AG09319 (cell line): ENCODE results near the gene ASPDH.

Experiments used
- DNase-seq: peaks from one replicate; pipeline ENCODE4 v3.0.0-alpha.2; 2010; ENCODE audit warnings: low read depth; ENCODE audit errors: extremely low read depth
- TF ChIP-seq, protein P1 (sequence below): IDR thresholded peaks from 2 replicates; pipeline ENCODE4 v1.5.1; 2011; ENCODE audit warnings: low read depth, mild to moderate bottlenecking, inconsistent platforms, low read length, moderate library complexity

The ASPDH gene

DNA sequence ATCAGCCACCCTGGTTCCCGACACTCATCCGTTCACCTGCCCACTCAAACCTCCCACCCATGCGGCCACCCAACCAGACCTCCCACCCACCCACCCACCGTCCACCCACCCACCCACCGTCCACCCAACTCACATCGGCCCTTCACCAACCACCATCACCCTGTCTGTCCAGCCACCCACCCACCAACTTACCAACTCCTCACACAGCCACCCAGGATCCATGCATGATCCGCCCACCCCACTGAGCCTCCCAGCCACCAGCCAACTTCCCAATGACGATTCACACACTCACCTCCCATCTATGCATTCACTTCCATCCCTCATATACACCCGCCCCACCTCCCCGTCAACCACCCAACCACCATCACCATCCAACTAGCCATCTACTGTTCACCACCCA lies 7.0 kb downstream of the ASPDH start:
- no peak for DNase-seq
- TF ChIP-seq, protein P1, sequence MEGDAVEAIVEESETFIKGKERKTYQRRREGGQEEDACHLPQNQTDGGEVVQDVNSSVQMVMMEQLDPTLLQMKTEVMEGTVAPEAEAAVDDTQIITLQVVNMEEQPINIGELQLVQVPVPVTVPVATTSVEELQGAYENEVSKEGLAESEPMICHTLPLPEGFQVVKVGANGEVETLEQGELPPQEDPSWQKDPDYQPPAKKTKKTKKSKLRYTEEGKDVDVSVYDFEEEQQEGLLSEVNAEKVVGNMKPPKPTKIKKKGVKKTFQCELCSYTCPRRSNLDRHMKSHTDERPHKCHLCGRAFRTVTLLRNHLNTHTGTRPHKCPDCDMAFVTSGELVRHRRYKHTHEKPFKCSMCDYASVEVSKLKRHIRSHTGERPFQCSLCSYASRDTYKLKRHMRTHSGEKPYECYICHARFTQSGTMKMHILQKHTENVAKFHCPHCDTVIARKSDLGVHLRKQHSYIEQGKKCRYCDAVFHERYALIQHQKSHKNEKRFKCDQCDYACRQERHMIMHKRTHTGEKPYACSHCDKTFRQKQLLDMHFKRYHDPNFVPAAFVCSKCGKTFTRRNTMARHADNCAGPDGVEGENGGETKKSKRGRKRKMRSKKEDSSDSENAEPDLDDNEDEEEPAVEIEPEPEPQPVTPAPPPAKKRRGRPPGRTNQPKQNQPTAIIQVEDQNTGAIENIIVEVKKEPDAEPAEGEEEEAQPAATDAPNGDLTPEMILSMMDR, result no peak

DNA sequence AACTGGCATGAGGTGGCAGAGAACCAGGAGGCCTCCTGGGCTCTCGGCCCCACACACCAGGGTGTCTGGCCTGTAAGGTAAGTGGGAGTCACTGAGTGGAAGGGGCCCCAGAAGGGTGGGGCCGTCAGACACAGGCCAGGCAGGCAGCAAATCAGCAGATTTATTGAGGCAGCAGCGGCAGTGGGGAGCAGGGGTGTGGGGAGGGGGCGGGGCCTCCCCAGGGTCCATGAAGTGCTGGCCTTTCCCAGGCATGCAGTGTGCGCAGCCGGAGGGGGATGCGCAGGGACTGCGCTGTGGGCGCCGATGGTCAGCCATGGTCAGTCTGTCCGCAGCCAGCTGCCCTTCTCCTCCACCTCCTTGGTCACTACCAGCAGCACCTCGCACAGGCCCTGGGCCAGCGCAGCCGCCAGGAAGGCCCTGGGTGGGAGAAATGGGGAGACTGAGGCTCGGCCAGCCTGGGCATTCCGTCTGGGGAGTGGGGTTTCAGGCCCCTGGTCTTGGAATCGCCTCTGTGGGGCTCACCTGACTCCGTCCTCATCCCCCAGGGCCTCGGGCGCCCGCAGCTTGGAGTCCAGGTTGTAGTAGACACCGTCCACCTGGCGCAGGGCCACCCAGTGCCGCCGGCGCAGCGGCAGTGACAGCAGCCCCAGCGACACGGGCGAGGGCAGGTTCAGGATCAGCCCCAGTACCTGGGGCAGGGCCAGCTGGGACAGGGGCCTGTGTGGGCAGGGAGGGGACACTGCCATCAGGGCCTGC lies 7.7 kb downstream of the ASPDH start:
- TF ChIP-seq, protein P1, result no peak
- DNase-seq, result no peak

DNA sequence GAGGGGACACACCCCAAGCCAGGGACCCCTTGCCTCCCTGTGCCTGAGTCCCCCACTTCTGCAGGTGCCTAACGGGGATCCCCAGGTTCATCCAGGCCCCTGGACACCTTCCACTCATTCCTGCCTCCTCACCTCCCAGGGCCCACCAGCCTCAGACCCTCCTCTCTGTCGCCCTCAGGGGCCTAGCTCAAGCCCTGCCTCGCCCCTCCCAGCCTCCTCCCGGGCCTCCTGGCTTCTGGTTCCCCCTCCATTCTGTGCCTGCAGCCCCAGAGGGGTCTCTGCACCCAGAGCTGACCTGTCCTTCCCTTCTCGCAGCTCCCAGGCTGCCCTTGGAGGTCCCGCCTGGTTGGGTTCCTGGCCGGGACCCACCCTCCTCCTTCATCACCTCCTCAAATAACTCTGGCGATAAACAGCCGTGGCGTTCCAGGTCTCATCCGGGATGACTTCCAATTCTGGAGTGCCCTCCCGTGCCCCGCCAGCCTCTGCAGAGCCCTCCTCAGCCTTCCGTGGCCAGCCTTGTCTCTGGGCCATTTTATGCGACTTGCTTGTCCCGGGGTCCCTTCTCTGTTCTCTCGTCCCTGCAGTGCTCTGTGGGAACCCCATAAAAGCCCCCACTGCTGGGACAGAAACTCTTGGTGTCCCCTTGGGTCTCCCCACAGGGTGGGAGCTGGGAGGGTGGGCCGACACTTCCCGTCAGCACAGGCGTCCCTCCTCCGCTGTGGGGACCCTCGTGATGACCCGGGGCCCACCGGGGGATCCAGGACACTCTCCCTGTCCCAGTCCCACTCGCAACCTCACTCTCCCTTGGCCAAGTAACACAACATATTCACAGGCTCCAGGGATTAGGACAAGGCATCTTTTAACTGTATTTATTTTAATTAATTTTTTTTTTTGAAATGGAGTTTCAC lies 11.9 kb downstream of the ASPDH start:
- TF ChIP-seq, protein P1, result no peak
- DNase-seq, result no peak

DNA sequence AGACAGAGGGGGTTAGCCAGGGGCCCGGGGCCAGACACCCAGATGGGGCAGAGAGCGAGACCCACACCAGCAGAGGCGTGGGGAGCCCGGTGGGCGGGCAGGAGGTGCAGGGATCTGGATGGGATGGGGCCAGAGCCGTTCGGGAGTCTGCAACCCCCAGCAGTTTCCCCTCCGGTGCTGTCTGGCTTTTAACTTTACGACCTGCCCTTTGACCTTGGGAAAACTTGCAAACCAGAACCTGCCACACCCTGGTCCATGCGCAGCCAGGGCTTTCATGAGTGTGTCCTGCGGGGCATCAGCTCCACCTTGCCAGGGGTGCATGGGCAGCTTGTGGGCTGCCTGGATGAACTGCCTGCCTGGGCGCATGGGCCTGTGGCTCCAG lies 12.5 kb downstream of the ASPDH start:
- TF ChIP-seq, protein P1, result no peak
- no peak for DNase-seq

- TF ChIP-seq, protein P1, result no peak
- no peak for DNase-seq
Observed at GRCh38 chr19:50500753-50501151, 13.0 kb downstream of the ASPDH start.

DNA sequence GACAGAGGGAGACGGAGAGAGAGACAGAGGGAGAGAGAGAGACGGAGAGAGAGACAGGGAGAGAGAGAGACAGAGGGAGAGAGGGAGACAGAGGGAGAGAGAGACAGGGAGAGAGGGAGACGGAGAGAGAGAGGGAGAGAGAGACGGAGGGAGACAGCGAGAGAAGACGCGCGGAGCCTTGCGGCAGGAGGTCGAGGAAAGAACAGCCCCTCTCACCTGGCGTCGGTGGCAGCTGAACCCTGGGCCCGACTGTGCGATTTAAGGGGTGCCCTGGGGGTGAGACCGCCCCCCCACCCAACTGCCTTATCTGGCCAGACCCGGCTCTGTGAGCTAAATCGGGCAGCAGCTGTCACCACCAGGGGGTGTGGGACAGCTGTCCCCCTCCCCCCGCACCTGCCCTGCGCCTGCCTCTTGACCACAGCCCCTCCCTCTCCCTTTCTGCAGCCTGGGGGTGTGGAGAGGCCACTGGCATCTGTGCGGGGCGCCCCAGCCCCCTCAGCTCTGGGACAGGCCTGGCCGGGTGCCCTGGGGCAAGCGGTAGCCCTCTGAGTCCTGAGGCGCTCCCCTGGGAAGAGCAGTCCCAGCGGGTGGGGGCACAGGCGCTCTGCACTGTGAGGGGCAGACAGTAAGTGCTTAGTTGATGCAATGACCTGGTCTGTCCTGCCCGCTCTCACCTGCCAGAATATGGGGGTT lies 13.5 kb downstream of the ASPDH start:
- DNase-seq, result no peak
- TF ChIP-seq, protein P1, result peak; percentile 8; the same call in 1 of the 2 replicates
